Right lobe of liver (tissue), 4 donors: ENCODE data around the gene NPLOC4.

ENCODE experiments used
- CTCF ChIP-seq, 4 donors: fragments of 200-600 bp in 3 of 4; fragments of 450-650 bp in 1 of 4; IDR thresholded peaks; one replicate each; pipeline versions ENCODE4 v1.5.1 to v1.8.0; 2016 to 2022; ENCODE audit warnings: antibody characterized with exemption in 4 of 4, mild to moderate bottlenecking in 2 of 4
- POLR2A ChIP-seq: fragments of 450-650 bp; IDR thresholded peaks from one replicate; pipeline ENCODE4 v1.6.1; 2017; ENCODE audit warnings: antibody characterized with exemption, mild to moderate bottlenecking
- donor health status: DM: no; HTN: no; CAD: no.
- donor health status: DM: no; HTN: no; CAD: no.
- donor health status: DM: no; HTN: yes; CAD: no.

GRCh38 chr17:81578038-81578441 is 58.9 kb downstream of the NPLOC4 start:
- no peak for TF ChIP-seq POLR2A
- no peak for TF ChIP-seq CTCF (IDR thresholded peaks at IDR 0.05)
